Endothelial cell (in vitro differentiated cells): Measurements from ENCODE around the gene DDX10. TPM values are rescaled to one million over a fixed set of nuclear protein-coding genes. Genes with fewer than 3 reads are reported as not detected.
"Not testable (repeated sequence)": the region's sequence is repeated elsewhere in the genome, so short reads cannot be mapped to it uniquely, and the experiment has no call there.

Source experiments
- DNase-seq: peaks from one replicate; pipeline ENCODE4 v3.0.0; 2021; ENCODE audit warnings: low spot score
- H3K27ac Mint-ChIP-seq: one replicate; pipeline ENCODE4 v1.8.0; 2021; ENCODE audit warnings: mixed read lengths, inconsistent platforms; ENCODE audit not compliant: unreplicated experiment
- H3K27me3 Mint-ChIP-seq: one replicate; pipeline ENCODE4 v1.8.0; 2021; ENCODE audit warnings: mild to moderate bottlenecking, moderate library complexity, mixed read lengths, inconsistent platforms; ENCODE audit not compliant: unreplicated experiment
- H3K36me3 Mint-ChIP-seq: one replicate; pipeline ENCODE4 v1.8.0; 2021; ENCODE audit warnings: mild to moderate bottlenecking, low read depth, mixed read lengths, inconsistent platforms; ENCODE audit not compliant: unreplicated experiment
- H3K4me1 Mint-ChIP-seq: one replicate; pipeline ENCODE4 v1.8.0; 2021; ENCODE audit warnings: mild to moderate bottlenecking, mixed read lengths, inconsistent platforms; ENCODE audit not compliant: unreplicated experiment
- H3K4me3 Mint-ChIP-seq: one replicate; pipeline ENCODE4 v1.8.0; 2021; ENCODE audit warnings: mild to moderate bottlenecking, mixed read lengths, inconsistent platforms; ENCODE audit not compliant: unreplicated experiment
- H3K9me3 Mint-ChIP-seq: one replicate; pipeline ENCODE4 v1.8.0; 2021; ENCODE audit warnings: mixed read lengths, inconsistent platforms; ENCODE audit not compliant: unreplicated experiment
- CTCF ChIP-seq: fragments of 200-600 bp; sonication (generic); IDR thresholded peaks from one replicate; pipeline ENCODE4 v1.5.0; 2021; ENCODE audit warnings: antibody characterized with exemption; ENCODE audit not compliant: unreplicated experiment
- total RNA-seq: library from RNA; stranded (reverse); fragmentation: NEBNext Ultra II Directional; extraction: Animal tissue kit (Norgen Biotek cat#: 25700); gene quantifications from one replicate; pipeline ENCODE4 v1.2.1, GENCODE V29; 2021; ENCODE audit not compliant: unreplicated experiment

Gene DDX10
- total RNA-seq, 1 donor from 2014 or later: 20.9 TPM

GRCh38 chr11:108818971-108819370, 154.1 kb downstream of the DDX10 start:
- DNase-seq: no peak
- H3K27me3 Mint-ChIP-seq: no peaks in the 10 kb centered on the region
- no peak for TF ChIP-seq CTCF
- H3K36me3 Mint-ChIP-seq: no peaks in the 10 kb centered on the region
- no peaks in the 10 kb centered on the region for H3K9me3 Mint-ChIP-seq
- H3K4me3 Mint-ChIP-seq: no peak overlapping the region
- H3K27ac Mint-ChIP-seq: peak overlapping the region; percentile 64
- H3K4me1 Mint-ChIP-seq: peaks cover 16% of the 10 kb centered on the region

DNA sequence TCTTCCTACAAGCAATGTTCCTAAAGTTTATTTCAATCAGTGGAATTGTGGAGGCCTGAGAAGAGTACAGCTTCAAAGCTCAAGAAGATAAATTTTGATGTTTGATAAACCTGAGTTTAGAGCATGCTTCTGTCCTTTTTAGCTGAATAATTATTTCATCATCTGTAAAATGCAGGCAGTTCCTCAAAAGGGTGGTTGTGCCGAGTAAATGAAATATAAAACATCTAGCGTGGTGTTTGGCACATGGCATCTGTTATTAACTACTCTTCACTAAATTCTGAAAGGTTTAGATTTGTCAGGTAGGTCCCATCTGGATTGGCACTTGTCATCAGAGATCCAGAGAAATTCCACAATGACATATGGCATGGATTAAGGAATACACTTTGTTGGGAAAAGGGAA, 155.1 kb downstream of the DDX10 start:
- Mint-ChIP-seq H3K36me3 (no peaks in the 10 kb centered on the region), H3K27me3 (no peaks in the 10 kb centered on the region), H3K4me1 (peaks cover 16% of the 10 kb centered on the region), H3K27ac (no peak overlapping the region), H3K9me3 (no peaks in the 10 kb centered on the region), H3K4me3 (no peak overlapping the region)
- TF ChIP-seq CTCF: no peak
- DNase-seq: no peak

DNA sequence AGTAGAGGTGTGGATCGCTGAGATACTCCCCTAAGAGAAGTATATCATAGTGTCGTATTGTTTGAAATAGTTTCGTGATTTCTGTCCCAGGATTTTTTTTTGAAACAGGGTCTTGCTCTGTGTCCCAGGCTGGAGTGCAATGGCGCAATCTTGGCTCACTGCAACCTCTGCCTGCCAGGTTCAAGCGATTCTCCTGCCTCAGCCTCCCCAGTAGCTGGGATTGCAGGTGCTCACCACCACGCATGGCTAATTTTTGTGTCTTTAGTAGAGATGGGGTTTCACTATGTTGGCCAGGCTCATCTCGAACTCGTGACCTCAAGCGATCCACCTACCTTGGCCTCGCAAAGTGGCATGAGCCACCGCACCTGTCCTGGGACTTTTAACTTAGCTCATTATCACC, 159.1 kb downstream of the DDX10 start:
- H3K4me1 Mint-ChIP-seq: not testable (repeated sequence)

GRCh38 chr11:108824545-108824944, 159.7 kb downstream of the DDX10 start:
- H3K36me3 Mint-ChIP-seq: no peaks in the 10 kb centered on the region
- TF ChIP-seq CTCF: no peak
- DNase-seq: no peak
- H3K9me3 Mint-ChIP-seq: no peaks in the 10 kb centered on the region
- no peaks in the 10 kb centered on the region for H3K27me3 Mint-ChIP-seq
- H3K27ac Mint-ChIP-seq: no peak overlapping the region
- no peak overlapping the region for H3K4me3 Mint-ChIP-seq
- no peaks in the 10 kb centered on the region for H3K4me1 Mint-ChIP-seq

More for the DNA sequence above, 159.1 kb downstream of the DDX10 start:
- H3K36me3 Mint-ChIP-seq, H3K4me3 Mint-ChIP-seq, H3K27ac Mint-ChIP-seq, H3K9me3 Mint-ChIP-seq, DNase-seq, H3K27me3 Mint-ChIP-seq: not testable (repeated sequence)

- Mint-ChIP-seq H3K9me3 (no peaks in the 10 kb centered on the region), H3K27me3 (no peaks in the 10 kb centered on the region), H3K4me1 (no peaks in the 10 kb centered on the region), H3K4me3 (no peak overlapping the region), H3K36me3 (no peaks in the 10 kb centered on the region), H3K27ac (no peak overlapping the region)
- TF ChIP-seq CTCF: no peak
- DNase-seq: no peak
Observed at GRCh38 chr11:108825381-108825780, 160.5 kb downstream of the DDX10 start.

GRCh38 chr11:108826136-108826535, 161.3 kb downstream of the DDX10 start:
- H3K27ac Mint-ChIP-seq: no peak overlapping the region
- H3K27me3 Mint-ChIP-seq: no peaks in the 10 kb centered on the region
- H3K9me3 Mint-ChIP-seq: no peaks in the 10 kb centered on the region
- H3K4me3 Mint-ChIP-seq: no peak overlapping the region
- DNase-seq: no peak
- no peaks in the 10 kb centered on the region for H3K4me1 Mint-ChIP-seq
- H3K36me3 Mint-ChIP-seq: no peaks in the 10 kb centered on the region
- no peak for TF ChIP-seq CTCF
